Adipose tissue (tissue), 3 donors: ENCODE results near the gene C16orf86. TPM values are rescaled to one million over a fixed set of nuclear protein-coding genes. Genes with fewer than 3 reads are reported as not detected.

Experiments
- H3K27ac ChIP-seq: one replicate; pipeline ENCODE4 v1.5.1; 2013; ENCODE audit warnings: low read depth, low read length
- WGBS, 3 donors: extraction: QIAGEN DNeasy Blood & Tissue Kit; methylation state at CpG; one replicate each; pipeline ENCODE4 v1.1.7; 2013; 5-methylcytosine and 5-hydroxymethylcytosine counted together
- polyA plus RNA-seq, 3 donors: library from polyadenylated mRNA; stranded (reverse); fragments of 200-250 nt; gene quantifications; one replicate each; pipeline ENCODE4 v1.2.3, GENCODE V29; 2013
- donor health status: healthy with polysubstance abuse.
- donor health status: Bipolar disorder and iron deficiency.
- donor health status: healthy.

The C16orf86 gene
- polyA plus RNA-seq, 3 donors = 3.5 to 6.5 (median 4.9) TPM

- 92 to 96% (median 96%) methylated on average over 1 of the region's 1 CpG for WGBS, 3 donors
- H3K27ac ChIP-seq = no peak overlapping the region
Observed at GRCh38 chr16:67709050-67709449, 42.4 kb downstream of the C16orf86 start.

GRCh38 chr16:67710607-67711006 lies 44.0 kb downstream of the C16orf86 start:
- H3K27ac ChIP-seq = no peak overlapping the region
- WGBS, 3 donors = 89 to 95% (median 93%) methylated on average over 6 of the region's 6 CpGs

GRCh38 chr16:67713647-67714273 lies 47.1 kb downstream of the C16orf86 start:
- WGBS, 3 donors = 56 to 87% (median 58%) methylated on average over 5 of the region's 5 CpGs
- no peak overlapping the region for H3K27ac ChIP-seq

- WGBS, 3 donors = 71 to 83% (median 83%) methylated on average over 1 of the region's 1 CpG
- no peak overlapping the region for H3K27ac ChIP-seq
Observed at GRCh38 chr16:67714522-67714921, 47.9 kb downstream of the C16orf86 start.

- no peak overlapping the region for H3K27ac ChIP-seq
- 39 to 91% (median 90%) methylated on average over 2 of the region's 2 CpGs for WGBS, 3 donors
Observed at GRCh38 chr16:67716097-67716496, 49.5 kb downstream of the C16orf86 start.

Other genes starting within 250 kb of the C16orf86 start
- 1 to 10 TPM; 1.3 to 5.4 (median 2.4) TPM for gene HSD11B2, start 235.7 kb upstream of the C16orf86 start, polyA plus RNA-seq
- 10 to 100 TPM; 34.0 to 77.2 (median 67.3) TPM for gene ATP6V0D1, start 185.7 kb upstream of the C16orf86 start, polyA plus RNA-seq
- gene AGRP, start 183.3 kb upstream of the C16orf86 start, polyA plus RNA-seq = under 1 TPM in 1 of 3 donors, not detected in 2; 0.09 TPM
- gene RIPOR1, start 138.0 kb upstream of the C16orf86 start, polyA plus RNA-seq = 10 to 100 TPM; 26.1 to 74.9 (median 61.1) TPM
- 10 to 100 TPM; 12.4 to 26.0 (median 15.2) TPM for gene CTCF, start 104.3 kb upstream of the C16orf86 start, polyA plus RNA-seq
- gene CARMIL2, start 21.7 kb upstream of the C16orf86 start, polyA plus RNA-seq = 1 to 10 TPM in 2 of 3 donors, under 1 TPM in 1; 0.45 to 1.9 (median 1.7) TPM
- 10 to 100 TPM; 12.7 to 15.6 (median 13.3) TPM for gene ACD, start 6.6 kb upstream of the C16orf86 start, polyA plus RNA-seq
- gene PARD6A, start 5.9 kb upstream of the C16orf86 start, polyA plus RNA-seq = 10 to 100 TPM in 1 of 3 donors, 1 to 10 TPM in 2; 1.7 to 24.8 (median 3.4) TPM
- gene ENKD1, start 64 bp upstream of the C16orf86 start, polyA plus RNA-seq = 10 to 100 TPM; 10.4 to 88.2 (median 16.5) TPM
- gene GFOD2, start 52.5 kb downstream of the C16orf86 start, polyA plus RNA-seq = 10 to 100 TPM in 2 of 3 donors, 1 to 10 TPM in 1; 8.7 to 13.3 (median 13.1) TPM
- gene RANBP10, start 139.7 kb downstream of the C16orf86 start, polyA plus RNA-seq = 1 to 10 TPM; 7.9 to 8.8 (median 8.3) TPM
- 1 to 10 TPM in 2 of 3 donors, under 1 TPM in 1; 0.92 to 1.7 (median 1.1) TPM for gene TSNAXIP1, start 140.1 kb downstream of the C16orf86 start, polyA plus RNA-seq
- gene THAP11, start 175.5 kb downstream of the C16orf86 start, polyA plus RNA-seq = 10 to 100 TPM; 11.4 to 16.4 (median 15.6) TPM
- 100 to 1,000 TPM in 2 of 3 donors, 10 to 100 TPM in 1; 63.8 to 120 (median 113) TPM for gene NUTF2, start 180.1 kb downstream of the C16orf86 start, polyA plus RNA-seq
- 10 to 100 TPM; 41.0 to 47.5 (median 44.4) TPM for gene CENPT, start 180.9 kb downstream of the C16orf86 start, polyA plus RNA-seq
- gene EDC4, start 206.2 kb downstream of the C16orf86 start, polyA plus RNA-seq = 10 to 100 TPM; 24.3 to 37.3 (median 33.8) TPM
- gene NRN1L, start 218.1 kb downstream of the C16orf86 start, polyA plus RNA-seq = 1 to 10 TPM in 1 of 3 donors, under 1 TPM in 2; 0.64 to 1.3 (median 0.89) TPM
- gene PSKH1, start 226.4 kb downstream of the C16orf86 start, polyA plus RNA-seq = 10 to 100 TPM; 19.2 to 26.8 (median 23.5) TPM